Heart right ventricle (tissue), 16 donors: ENCODE measurements around the gene MGST3. TPM values are rescaled to one million over a fixed set of nuclear protein-coding genes. Genes with fewer than 3 reads are reported as not detected.
A peak's percentile ranks its signal among the peaks of the same experiment; 100 is the strongest.

Experiments
- ATAC-seq, 8 donors: fragments of 200-7000 bp; cut with Tn5 transposase; one replicate each; pipeline ENCODE4 v1.9.1; 2020; ENCODE audit warnings: mild to moderate bottlenecking in 8 of 8, moderate library complexity in 8 of 8, moderate number of reproducible peaks in 1 of 8
- DNase-seq, 2 donors: peaks; one replicate each; pipeline ENCODE4 v3.0.0-alpha.2; 2020
- H3K27ac ChIP-seq, 10 donors: fragments of 200-600 bp; sonication (generic) in 2 of 10; one replicate each; pipeline versions ENCODE4 v1.5.0 to v1.8.0; 2020 to 2022; ENCODE audit warnings: mild to moderate bottlenecking in 3 of 10
- H3K27me3 ChIP-seq, 7 donors: fragments of 200-600 bp; one replicate each; pipeline ENCODE4 v1.8.0; 2021 to 2022; ENCODE audit warnings: mild to moderate bottlenecking in 2 of 7
- H3K36me3 ChIP-seq, 9 donors: fragments of 200-600 bp; sonication (generic) in 1 of 9; one replicate each; pipeline versions ENCODE4 v1.5.0 to v1.8.0; 2020 to 2022; ENCODE audit warnings: mild to moderate bottlenecking in 2 of 9
- H3K4me1 ChIP-seq, 9 donors: fragments of 200-600 bp; sonication (generic) in 1 of 9; one replicate each; pipeline versions ENCODE4 v1.5.0 to v1.8.0; 2020 to 2022; ENCODE audit warnings: mild to moderate bottlenecking in 4 of 9
- H3K4me3 ChIP-seq, 10 donors: fragments of 200-600 bp; sonication (generic) in 2 of 10; one replicate each; pipeline versions ENCODE4 v1.5.0 to v1.8.0; 2020 to 2022; ENCODE audit warnings: mild to moderate bottlenecking in 7 of 10, moderate library complexity in 2 of 10
- H3K9me3 ChIP-seq, 11 donors: fragments of 200-600 bp in 10 of 11; sonication (generic) in 2 of 11; one replicate each; pipeline versions ENCODE4 v1.5.0 to v1.8.0; 2013 to 2022; ENCODE audit warnings: mild to moderate bottlenecking in 2 of 11, control low read depth in 1 of 11, moderate library complexity in 1 of 11
- WGBS, 2 donors: extraction: QIAGEN DNeasy Blood & Tissue Kit; methylation state at CpG; one replicate each; pipeline ENCODE4 v1.1.7; 2013; ENCODE audit warnings: inconsistent platforms in 1 of 2; 5-methylcytosine and 5-hydroxymethylcytosine counted together
- intact Hi-C, 10 donors: fragments of 100-400 bp; cut with DNase I; formaldehyde crosslinking; loops; one replicate each; pipeline versions ENCODE4 v1.11.1 to v1.14.2; 2022
- polyA plus RNA-seq, 2 donors: library from polyadenylated mRNA; stranded (reverse); fragments of 200-250 nt; gene quantifications; one replicate each; pipeline ENCODE4 v1.2.3, GENCODE V29; 2013
- total RNA-seq, 10 donors: library from RNA; stranded (reverse); fragmentation: NEBNext Ultra II Directional in 3 of 10; extraction: Animal tissue kit (Norgen Biotek cat#: 25700) in 3 of 10; gene quantifications; one replicate each; pipeline versions ENCODE4 v1.2.1 to v1.2.4, GENCODE V29; 2021 to 2023
- TF ChIP-seq, protein P1 (sequence below), 9 donors: fragments of 200-600 bp; sonication (generic) in 2 of 9; IDR thresholded peaks; one replicate each; pipeline versions ENCODE4 v1.5.0 to v1.8.0; 2021 to 2022; ENCODE audit warnings: antibody characterized with exemption in 9 of 9, mild to moderate bottlenecking in 5 of 9, moderate library complexity in 1 of 9
- donor health status: Arrhythmogenic right ventricular cardiomyopathy.
- donor health status: ischemic (EF 13 %, LVEDD 7.1; RV severe dilation, severe dysfunction).
- donor health status: healthy with polysubstance abuse.
- donor health status: DM: no; HTN: yes; CAD: no.
- donor health status: DM: no; HTN: no; CAD: no.
- donor health status: ischemic (EF 25% LVEDD 6.9; RV normal size, moderate dysfunction).
- donor health status: ischemic (EF 25% LVEDD 5.7; RV mildly dilated, moderate dysfunction).
- donor health status: healthy.
- donor health status: DM: yes; HTN: yes; CAD: no.
- donor health status: Ischemic cardiomyopathy.
- donor health status: ischemic (EF 35%, LVEDD 5.7; RV mildly dilated, moderate dysfunction).
- donor health status: nonischemic (EF 11% LVEDD 7.7; RV severe dilation, severe dysfunction).
- donor health status: DM: yes; HTN: yes; CAD: no.
- donor health status: PGD.
- donor health status: ischemic (EF 29% LVEDD 5.4; RV normal size, mild dysfunction).
- donor health status: nonischemic (EF 23%, LVEDD 6.1; RV moderate dilation, normal function).

MGST3 gene
- total and polyA plus RNA-seq, 12 donors: 425 to 1,002 (median 838) TPM

DNA sequence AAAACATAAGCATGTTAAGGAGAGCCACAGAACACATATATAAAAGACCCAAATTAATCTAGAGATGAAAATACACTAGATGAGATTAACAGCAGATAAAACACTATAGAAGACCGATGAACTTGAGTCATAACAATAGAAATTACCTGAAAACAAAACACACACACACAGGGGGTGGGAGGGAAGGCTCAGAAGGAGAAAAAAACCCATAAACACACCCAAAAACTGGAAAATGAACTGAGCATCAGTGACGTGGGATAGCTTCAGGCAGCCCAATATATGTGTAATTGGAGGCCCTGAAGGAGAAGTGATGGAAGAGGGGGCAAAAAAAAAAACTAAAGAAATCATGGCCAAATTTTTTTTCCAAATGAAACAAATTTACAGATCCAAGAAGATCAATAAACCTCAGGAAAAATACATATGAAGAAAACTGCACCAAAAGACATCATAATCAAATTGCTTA lies 56.0 kb downstream of the MGST3 start:
- H3K27ac ChIP-seq: no peak overlapping the region
- ATAC-seq: no peak
- no peaks in the 10 kb centered on the region for H3K9me3 ChIP-seq
- peaks cover 0 to 12% (median 0%) of the 10 kb centered on the region in 9 donors for H3K4me1 ChIP-seq
- TF ChIP-seq, protein P1, sequence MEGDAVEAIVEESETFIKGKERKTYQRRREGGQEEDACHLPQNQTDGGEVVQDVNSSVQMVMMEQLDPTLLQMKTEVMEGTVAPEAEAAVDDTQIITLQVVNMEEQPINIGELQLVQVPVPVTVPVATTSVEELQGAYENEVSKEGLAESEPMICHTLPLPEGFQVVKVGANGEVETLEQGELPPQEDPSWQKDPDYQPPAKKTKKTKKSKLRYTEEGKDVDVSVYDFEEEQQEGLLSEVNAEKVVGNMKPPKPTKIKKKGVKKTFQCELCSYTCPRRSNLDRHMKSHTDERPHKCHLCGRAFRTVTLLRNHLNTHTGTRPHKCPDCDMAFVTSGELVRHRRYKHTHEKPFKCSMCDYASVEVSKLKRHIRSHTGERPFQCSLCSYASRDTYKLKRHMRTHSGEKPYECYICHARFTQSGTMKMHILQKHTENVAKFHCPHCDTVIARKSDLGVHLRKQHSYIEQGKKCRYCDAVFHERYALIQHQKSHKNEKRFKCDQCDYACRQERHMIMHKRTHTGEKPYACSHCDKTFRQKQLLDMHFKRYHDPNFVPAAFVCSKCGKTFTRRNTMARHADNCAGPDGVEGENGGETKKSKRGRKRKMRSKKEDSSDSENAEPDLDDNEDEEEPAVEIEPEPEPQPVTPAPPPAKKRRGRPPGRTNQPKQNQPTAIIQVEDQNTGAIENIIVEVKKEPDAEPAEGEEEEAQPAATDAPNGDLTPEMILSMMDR (IDR thresholded peaks at IDR 0.05): no peak
- H3K4me3 ChIP-seq: no peak overlapping the region
- intact Hi-C loops: loop anchor here in 1 of 10 donors (5.0 kb wide), 1 partner anchor 305 kb away; no protein-coding TSS in a partner anchor
- H3K36me3 ChIP-seq: peaks cover 0 to 82% (median 9%) of the 10 kb centered on the region in 9 donors
- DNase-seq: no peak
- 92 to 100% methylated on average over 2 of the region's 2 CpGs for WGBS, 2 donors
- no peaks in the 10 kb centered on the region for H3K27me3 ChIP-seq

DNA sequence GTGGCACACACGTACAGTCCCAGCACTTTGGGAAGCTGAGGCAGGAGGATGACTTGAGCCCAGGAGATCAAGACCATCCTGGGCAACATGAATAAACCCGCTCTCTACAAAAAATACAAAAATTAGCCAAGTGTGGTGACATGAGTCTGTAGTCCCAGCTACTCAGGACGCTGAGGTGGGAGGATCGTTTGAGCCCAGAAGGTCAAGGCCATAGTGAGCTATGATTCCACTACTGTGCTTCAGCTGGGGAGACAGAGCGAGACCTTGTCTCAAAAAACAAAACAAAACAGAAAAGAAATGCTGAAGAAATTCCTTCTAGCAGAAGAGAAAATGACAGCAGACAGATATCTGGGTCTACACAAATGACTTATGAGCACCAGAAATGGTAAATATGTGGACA lies 57.0 kb downstream of the MGST3 start:
- H3K27ac ChIP-seq: no peak overlapping the region
- no peaks in the 10 kb centered on the region for H3K27me3 ChIP-seq
- WGBS, 2 donors: 92 to 96% methylated on average over 5 of the region's 5 CpGs
- peaks cover 0 to 75% (median 0%) of the 10 kb centered on the region in 9 donors for H3K36me3 ChIP-seq
- intact Hi-C loops: loop anchor here in 1 of 10 donors (5.0 kb wide), 1 partner anchor 306 kb away; no protein-coding TSS in a partner anchor
- no peaks in the 10 kb centered on the region for H3K9me3 ChIP-seq
- ATAC-seq (no peak), DNase-seq (no peak)
- no peak overlapping the region for H3K4me3 ChIP-seq
- peaks cover 0 to 12% (median 0%) of the 10 kb centered on the region in 9 donors for H3K4me1 ChIP-seq
- TF ChIP-seq, protein P1 (IDR thresholded peaks at IDR 0.05): no peak

- H3K9me3 ChIP-seq: no peaks in the 10 kb centered on the region
- 66 to 74% methylated on average over 7 of the region's 7 CpGs for WGBS, 2 donors
- no peaks in the 10 kb centered on the region for H3K27me3 ChIP-seq
- H3K36me3 ChIP-seq: peaks cover 0 to 32% (median 0%) of the 10 kb centered on the region in 9 donors
- no peak for DNase-seq
- H3K27ac ChIP-seq: peak overlapping the region in 1 of 10 donors; percentile 25
- H3K4me3 ChIP-seq: no peak overlapping the region
- ATAC-seq: no peak
- TF ChIP-seq, protein P1 (IDR thresholded peaks at IDR 0.05): no peak
- H3K4me1 ChIP-seq: peaks cover 4 to 39% (median 22%) of the 10 kb centered on the region in 9 donors
- intact Hi-C loops: loop anchor here in 5 of 10 donors (5.0 to 10.0 kb wide), 6 partner anchors 63 to 320 kb away; partner anchors contain the start of gene MGST3 (in 2 of the 5)
Observed at GRCh38 chr1:165695031-165695430, 64.0 kb downstream of the MGST3 start.

- no peak for DNase-seq
- Histone ChIP-seq H3K9me3 (no peaks in the 10 kb centered on the region), H3K36me3 (peaks cover 0 to 19% (median 0%) of the 10 kb centered on the region in 9 donors), H3K4me3 (peak overlapping the region in 4 of 10 donors; percentile 79 to 89 (median 82)), H3K27ac (peak overlapping the region in 7 of 10 donors; percentile 6 to 99 (median 95)), H3K27me3 (no peaks in the 10 kb centered on the region), H3K4me1 (peaks cover 4 to 39% (median 22%) of the 10 kb centered on the region in 9 donors)
- intact Hi-C loops: loop anchor here in 5 of 10 donors (5.0 to 10.0 kb wide), 6 partner anchors 64 to 322 kb away; partner anchors contain the start of gene MGST3 (in 2 of the 5)
- WGBS, 2 donors: 9 to 22% methylated on average over 2 of the region's 2 CpGs
- TF ChIP-seq, protein P1 (IDR thresholded peaks at IDR 0.05): no peak
- ATAC-seq: peak in 4 of 8 donors; percentile 2 to 30 (median 15)
Observed at GRCh38 chr1:165696625-165697100, 65.6 kb downstream of the MGST3 start.
